A172 (cell line): ENCODE results near the gene SMURF1. TPM values are rescaled to one million over a fixed set of nuclear protein-coding genes. Genes with fewer than 3 reads are reported as not detected.

ENCODE experiments used
- DNase-seq: peaks from one replicate; pipeline ENCODE4 v3.0.0-alpha.2; 2015; ENCODE audit warnings: low spot score
- total RNA-seq: library from RNA; depleted of rRNA; stranded (reverse); fragments of >200 nt; shearing (Covaris generic); gene quantifications from 2 replicates; pipeline ENCODE4 v1.2.3, GENCODE V29; 2014

Gene SMURF1
- total RNA-seq, 1 experiment from 2014 or later, result 20.0 TPM

DNA sequence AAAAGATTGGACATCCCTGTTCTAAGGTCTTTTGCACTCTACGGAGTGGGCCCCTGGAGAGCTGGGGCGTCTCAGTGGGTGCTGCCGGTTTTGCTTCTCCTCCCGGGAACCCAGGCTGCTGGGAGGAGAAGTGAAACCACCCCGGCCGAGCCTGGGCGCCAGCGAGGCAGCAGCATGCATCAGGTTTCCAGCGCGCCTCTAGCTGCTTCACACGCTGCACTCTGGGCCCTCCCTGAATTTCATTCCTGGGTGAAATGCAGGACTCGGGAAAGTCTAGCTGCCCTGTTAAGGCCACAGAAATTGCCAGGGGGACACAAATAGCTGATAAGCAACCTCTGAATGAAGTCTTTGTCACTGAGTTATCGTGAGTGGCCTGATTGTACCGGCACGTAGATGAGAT, 138.1 kb downstream of the SMURF1 start:
- DNase-seq, result no peak

DNA sequence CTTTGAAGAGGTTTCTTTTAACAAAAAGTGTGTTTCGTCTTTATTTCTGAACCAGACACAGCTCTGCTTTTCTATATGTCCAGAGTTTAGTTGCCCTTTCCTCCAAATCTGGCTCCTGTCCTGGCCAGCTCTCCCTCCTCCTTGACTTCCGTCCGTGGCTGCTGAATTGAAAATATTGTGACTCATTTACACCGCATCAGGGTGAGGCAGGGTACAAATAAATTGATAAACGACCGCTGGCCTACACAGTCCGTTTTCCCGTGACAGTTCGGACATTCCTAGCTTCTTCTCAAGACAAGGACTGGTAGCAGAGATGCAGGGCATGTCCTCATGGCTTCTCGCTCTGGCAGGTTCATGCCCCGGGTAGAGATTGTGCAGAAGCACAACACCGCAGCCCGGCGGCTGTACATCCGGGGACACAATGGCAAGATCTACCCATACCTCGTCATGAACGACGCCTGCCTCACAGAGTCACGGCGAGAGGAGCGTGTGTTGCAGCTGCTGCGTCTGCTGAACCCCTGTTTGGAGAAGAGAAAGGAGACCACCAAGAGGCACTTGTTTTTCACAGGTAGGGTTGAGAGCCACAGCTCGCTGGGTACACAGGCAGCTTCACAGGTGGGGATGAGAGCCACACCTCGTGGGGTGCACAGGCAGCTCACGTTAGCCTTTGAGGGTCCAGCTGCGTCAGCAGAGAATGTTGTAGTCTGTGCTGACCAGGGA, 139.0 kb downstream of the SMURF1 start:
- no peak for DNase-seq

DNA sequence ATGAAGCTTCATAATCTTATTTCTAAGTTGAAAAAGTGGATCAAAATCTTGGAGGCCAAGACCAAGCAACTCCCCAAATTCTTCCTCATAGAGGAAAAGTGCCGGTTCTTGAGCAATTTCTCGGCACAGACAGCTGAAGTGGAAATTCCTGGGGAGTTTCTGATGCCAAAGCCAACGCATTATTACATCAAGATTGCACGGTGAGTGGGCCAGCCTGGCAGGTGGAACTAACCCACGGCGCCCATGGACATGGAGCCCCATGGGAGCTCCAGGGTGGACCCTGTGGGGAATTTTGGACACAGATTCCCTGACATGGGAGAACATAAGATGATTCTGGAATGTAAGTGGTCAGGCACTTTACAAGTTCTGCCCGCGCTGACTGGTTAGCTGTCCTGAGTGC, 139.7 kb downstream of the SMURF1 start:
- DNase-seq, result no peak

DNA sequence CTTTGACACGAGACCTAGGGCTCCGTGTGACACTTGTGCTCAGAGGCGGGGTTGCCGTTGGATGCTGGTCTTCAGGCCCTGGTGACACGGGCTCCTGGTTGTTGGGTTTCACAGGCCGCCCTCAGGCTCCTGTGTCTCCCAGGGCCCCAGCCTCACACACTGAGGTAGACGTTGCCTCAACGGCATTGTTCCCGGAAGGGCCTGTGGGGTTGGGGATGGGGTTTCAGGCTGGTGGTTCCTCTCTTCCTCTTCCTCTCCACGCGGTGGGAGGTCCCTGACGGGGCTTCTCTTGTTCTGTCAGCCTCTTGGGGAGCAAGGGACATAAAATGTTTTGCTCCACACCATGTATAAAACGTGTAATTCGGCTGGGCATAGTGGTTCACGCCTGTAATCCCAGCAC, 140.5 kb downstream of the SMURF1 start:
- no peak for DNase-seq

DNA sequence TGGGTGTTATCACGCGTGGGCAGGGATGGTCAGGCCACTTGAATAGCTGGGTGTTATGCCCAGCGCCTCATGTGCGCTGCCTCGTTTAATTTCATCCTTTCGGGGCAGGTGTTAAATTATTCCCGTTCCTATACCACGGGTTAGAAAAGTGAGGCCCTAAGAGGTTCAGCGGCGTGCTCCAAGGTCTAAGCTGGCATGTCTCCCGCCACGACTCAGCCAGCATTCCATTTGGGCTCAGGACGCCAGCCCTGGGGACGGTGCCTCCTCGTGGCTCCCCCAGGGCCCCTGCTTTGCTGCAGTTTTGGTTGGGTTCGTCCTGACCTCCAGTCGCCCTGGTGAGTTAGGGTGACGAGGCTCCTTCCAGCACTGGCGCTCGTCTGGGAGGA, 141.1 kb downstream of the SMURF1 start:
- DNase-seq, result no peak

DNA sequence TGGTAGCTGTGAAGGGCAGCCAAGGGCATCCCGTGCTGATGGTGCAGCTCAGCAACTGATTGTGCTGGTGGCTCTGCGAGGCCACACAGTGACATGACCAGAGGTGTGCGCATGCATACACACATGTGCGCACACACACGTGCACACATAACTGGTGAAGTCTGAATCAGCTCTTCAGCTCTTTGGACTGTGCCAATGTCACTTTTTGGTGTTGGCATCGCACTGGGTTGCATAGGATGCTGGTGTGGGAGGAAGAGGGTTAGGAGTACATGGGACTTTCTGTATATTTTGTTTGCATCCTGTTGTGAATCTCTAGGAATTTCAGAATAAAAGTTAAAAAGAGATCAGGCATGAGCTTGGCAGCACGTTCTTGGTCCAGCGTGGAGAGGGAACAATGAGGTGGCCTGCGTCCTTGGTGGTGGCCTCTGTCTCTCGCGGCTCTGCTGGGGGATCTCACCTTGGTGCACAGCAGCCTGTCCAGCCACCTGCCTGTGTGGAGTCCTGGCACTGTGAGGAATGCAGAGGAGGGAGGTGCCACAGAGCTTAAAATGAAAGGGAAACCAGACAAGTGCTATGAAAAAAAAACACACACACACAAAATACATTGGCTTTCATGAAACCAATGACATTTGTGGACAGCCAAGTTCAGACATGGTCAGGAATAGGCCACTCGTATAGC, 141.6 kb downstream of the SMURF1 start:
- DNase-seq, result no peak

DNA sequence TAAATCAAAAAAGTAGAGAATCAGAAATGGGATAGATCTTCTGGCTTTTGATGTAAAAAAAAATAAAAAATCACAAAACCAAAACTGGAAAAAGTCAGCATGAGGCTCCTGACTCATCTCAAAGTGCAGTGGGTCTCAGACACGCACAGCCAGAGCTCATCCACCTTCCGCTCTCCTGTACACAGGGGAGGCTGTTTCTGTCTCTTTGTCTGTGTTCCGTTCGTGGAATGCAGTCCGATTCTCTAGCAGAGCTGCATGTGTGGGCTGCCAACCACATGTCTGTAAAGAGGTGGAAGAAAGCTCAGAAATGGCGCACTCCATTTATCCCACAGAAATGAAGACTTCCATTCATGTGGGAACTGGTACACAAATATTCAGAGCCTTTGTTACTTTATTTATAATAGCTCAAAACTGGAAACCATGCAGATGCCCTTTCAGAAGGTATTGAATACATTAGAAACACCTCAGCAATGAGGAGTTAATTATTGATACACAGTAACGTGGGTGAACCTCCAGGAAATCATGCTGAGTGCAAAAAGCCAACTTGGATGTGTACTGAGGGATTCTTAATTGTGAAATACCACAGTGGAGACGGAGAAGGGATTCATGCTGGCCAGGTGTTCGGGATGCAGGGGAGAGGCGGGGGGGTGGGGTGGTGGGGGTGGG, 142.3 kb downstream of the SMURF1 start:
- no peak for DNase-seq

DNA sequence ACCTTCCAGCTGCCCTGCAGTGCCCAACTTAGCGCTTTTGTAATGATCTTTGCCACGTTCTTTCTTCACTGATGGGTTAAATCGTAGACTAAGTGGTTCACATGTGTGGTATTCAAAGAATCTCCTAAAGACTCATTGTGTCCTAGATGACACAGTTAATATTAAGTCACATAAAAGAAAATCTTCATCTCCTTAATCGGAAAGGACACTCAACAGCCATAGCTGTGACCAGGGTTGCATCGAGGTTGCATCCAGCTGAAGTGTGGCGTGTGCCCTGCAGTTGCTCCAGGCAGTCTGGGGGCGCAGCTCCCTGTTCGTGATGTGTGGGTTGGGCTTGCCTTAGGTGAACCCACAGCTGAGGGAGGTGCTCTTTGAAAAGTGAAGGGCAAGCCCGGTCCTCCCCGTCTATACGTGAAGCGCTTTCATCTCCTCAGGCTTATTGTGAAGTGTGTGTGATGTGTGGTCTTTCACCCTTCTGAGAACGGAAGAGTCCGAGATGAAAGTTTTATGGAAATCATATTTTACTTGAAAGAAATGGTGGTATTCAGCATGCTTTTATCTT, 142.9 kb downstream of the SMURF1 start:
- DNase-seq, result no peak

DNA sequence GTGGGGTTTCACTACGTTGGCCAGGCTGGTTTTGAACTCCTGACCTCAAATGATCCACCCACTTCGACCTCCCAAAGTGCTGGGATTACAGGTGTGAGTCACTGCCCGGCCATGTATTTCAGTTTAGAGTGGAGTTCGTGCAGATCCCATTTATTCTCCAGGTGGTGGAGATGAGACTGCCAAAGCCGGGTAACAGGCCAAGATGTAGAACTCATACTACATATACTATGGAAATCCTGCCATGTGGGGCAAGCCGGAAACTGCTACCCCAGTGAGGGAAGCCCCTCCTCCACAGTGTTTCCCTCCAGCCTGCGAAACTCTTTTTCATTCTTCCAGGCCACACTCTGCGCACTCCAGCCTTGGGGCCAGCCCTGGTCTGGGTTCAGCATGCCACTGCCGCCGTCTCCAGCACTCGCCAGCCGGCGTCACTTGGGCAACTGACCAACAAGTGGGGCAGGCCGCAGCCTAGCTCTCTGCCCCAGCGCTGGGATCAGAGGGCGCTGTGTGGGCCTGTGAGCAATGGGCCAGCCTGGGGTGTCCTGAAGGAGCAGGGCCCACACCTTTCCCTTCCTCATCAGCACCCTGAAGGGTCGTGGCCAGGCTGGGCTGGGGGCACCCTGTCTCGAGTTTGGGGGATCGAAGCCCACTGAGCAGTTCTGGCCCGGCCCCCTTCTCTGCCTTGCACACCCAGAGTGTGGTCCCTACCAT, 143.6 kb downstream of the SMURF1 start:
- DNase-seq, result no peak

DNA sequence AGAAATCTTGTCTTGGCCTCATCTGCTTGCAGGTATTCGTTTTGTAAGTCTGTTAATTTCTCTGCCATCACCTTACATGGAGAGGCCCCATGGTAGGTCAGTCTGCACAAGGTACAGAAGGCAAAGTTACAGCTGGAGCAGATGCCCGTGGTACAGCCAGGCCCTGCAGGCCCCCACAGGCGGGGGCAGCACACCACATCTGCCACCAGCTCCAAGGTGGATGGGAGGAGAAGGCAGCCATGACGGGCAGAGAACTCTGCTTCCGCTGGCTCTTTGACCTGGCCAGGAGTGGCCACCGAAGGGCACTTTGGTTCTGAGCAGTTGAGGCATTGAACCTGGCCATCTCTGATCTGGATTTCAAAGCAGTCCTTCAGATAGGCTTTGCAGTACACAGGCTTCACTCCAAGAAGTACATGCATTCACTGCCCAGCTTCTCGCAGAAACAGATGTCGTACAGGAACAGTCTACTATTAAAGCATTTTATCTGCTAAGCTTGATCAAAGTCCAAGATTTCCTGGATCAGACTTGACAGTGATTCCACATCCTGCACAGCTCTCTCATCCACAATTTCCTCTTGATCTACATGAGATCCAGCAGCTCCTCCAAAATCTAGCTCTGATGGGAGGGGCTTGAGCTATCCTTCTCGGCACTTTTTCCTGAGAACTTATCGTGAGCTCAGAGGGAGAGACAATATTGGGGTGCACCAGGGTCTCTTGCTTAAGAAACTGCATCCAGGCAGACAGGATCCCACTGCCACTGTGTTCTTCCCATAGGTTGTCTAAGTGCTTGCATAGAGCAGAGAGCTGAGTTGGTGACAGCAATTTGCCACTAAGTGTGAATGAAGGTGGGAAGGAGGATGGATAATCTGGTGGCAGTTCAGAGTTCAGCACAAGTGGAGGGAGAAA, 144.8 kb downstream of the SMURF1 start:
- no peak for DNase-seq

DNA sequence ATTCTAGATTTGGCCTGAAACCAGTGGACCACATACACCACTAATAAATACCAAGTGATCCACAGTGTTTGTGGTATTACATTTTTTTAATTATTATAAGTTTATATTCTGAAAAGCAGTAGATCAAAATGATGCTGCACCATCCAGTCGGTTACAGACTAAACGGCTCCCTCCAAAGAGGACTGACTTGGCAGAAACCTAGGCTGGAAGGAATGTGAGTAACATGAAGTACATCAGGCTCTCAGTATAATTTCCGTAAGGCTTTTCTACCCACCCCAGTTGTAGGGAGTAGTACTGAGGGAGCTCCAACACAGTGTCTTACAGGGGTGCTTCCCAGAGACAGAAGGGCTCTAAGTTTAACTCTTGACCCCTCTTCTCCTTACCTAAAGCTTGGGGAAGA, 146.1 kb downstream of the SMURF1 start:
- no peak for DNase-seq

DNA sequence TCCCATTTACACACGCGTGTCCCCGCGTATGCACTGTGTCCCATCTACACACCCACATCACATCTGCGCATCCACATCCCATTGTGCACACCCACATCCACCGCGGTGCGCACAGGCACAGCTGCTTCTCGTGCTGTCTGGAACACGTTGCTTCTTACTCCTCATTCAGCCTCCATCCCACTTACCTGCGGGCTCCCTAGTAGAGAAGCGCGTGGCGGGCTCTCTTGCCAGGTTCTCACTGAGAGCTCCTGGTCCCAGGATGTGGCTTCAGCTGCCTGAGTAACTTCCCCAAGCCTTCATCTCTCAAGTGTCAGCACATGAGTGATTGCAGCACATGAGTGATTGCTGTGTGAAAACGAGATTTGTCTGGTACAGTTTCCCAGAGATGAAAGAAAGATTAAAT, 147.8 kb downstream of the SMURF1 start:
- no peak for DNase-seq

DNA sequence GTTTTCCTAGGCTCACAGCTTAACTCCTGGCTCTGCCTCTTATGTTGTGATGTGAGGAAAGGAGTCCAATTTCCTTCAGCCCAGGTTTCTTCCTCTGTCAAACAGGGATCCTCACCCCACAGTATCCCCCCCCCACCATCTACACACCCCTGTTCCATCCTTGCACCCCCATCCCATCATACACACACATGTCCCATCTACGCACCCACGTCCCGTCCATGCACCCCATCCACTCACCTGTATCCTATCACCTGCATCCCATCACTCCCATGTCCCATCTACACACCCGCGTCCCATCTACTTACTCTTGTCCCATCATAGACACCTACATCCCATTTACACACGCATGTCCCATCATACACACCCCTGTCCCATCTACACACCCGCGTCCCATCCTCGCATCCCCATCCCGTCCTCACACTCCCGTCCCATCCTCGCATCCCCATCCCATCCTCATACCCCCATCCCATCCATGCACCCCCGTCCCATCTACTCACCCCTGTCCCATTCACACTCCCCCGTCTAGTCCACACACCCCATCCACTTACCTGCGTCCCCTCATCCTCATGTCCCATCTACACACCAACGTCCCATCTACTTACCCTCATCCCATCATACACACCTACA, 148.3 kb downstream of the SMURF1 start:
- no peak for DNase-seq

DNA sequence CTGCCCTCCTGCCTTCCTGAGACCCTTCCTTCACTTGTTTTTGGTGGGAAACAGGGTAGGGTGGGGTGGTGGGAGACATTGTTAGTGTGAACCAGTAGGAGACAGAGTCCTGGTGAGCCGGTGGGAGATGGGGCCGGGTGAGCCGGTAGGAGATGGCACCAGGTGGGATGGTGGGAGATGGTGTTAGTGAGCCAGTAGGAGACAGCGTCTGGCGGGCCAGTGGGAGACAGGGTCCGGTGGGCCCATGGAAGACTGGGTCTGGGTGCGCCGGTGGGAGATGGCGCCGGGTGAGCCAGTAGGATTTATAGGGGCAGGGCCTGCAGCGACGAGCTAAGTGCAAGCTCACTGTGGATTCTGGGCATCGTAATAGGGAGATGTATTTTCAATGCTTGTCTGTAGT, 148.8 kb downstream of the SMURF1 start:
- DNase-seq, result no peak

DNA sequence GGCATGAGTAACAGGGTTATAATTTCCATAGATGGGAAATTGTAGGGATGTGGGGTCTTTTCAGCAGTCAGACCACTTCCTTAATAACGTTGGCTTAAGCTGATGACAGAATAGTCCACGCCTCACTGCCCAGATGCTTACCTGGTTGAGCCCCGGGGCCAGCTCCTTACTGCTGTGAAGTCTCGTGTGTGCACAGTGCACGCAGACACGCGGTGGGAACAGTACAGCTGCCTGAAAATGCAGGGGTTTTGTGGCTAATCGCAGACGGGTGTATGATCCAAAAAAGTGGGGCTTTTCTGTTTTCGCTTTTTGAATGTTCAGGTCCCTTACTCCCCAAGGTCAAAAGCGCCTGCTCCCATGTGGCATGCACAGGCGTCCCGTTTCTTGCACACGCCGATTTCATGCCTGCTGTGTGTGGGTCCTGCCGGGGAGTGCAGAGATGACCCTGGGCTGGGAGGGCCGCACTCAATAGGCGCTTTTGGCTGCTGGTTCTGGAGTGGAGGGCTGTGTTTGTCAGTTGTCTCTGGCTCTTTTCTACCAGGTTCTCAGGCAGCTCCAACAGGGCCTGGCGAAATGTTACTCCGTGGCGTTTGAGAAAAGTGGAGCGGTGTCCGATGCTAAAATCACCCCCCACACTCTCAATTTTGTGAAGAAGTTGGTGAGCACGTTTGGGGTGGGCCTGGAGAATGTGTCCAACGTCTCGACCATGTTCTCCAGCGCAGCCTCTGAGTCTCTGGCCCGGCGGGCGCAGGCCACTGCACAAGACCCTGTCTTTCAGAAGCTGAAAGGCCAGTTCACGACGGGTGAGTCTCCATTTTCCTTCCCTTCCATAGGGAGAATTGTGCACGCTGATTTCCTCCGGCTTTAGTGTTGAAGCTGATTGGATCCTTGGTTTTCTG, 149.6 kb downstream of the SMURF1 start:
- no peak for DNase-seq

DNA sequence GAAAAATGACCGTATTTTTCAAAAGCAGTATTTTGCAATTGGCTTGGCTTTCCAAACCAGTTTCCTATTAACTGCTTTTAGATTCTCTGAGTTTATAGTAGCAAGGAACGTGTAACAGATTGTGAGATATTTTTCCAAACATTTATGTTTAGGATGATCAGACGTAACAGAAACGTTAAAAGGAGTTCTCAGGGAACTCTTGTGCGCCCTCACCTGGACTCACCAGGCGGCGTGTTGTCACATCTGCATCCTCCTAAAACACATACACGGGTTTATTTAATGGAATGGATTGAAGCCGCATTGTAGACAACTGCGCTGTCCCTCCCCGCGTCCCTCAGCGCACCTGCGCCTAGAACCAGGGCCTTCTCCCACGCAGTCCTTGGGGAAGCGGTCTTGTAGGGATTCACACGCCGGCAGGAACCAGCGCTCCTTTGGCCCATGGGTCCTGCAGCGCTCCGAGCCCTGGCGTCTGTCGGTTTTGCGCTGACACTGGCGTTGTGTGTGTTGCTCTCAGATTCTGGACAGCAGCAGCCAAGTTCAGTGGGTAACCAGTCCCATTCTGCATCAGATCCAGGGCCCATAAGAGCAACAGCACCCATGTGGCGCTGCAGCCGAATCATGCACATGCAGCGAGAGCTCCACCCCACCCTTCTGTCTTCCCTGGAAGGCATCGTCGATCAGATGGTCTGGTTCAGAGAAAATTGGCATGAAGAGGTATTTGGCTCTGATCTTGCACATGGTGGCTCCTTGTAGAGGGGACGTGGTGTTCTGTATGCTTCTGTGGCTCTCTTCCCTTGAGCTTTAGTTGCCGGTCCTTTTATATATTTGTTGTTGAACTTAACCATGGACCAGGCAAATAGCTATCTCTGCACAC, 150.6 kb downstream of the SMURF1 start:
- DNase-seq, result no peak

DNA sequence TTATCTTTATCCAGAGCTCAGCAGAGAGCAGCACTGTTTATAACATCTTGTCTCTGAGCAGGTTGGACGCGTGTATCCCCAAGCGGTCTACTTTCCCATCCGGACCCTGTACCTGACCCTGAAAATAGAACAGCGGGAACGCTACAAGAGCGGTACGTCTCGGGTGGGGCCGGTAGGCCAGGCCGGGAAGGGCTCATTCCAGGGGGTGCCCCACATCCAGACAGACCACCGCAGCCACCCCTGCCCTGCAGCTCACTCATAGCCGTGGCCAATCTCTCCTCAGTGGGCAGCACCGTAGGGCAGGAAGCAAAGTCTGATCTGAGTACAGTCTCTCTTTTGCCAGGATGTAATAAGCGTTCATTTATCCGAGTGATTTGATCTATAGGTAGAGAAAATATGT, 151.8 kb downstream of the SMURF1 start:
- DNase-seq, result no peak

DNA sequence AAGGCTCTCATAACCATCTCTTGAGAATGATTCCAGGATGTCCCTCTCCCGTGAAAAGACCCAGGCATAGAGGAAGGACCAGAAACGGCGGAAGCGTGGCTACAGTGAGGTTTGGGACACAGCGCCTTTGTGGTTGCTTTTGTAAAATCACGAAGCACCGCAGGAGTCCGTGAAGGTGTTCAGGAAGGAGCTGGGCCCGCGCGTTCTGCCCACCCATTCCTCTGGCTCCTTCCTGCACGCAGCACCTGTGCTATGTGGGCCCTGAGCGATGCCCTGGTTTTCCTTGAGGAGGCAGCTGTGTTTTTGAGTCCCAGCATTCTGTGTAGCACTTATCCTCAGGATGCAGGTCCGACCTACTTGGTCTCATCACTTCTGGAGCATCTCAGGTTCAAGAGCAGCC, 152.8 kb downstream of the SMURF1 start:
- no peak for DNase-seq

DNA sequence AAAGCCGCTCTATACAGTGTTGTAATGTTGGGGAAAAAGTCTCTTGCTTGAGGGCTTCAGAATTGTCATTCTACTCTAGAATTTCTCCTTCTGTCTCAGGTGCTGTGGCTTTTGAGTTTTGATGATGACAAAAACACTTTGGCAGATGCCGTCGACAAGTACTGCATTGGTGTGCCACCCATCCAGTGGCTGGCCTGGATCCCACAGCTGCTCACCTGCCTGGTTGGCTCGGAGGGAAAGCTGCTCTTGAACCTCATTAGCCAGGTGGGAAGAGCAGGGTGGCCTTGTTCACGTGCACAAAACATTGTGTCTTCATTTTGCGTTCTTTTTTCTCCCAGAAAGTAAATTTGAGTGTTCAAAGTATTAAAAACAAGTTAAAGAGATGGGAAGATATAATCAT, 153.6 kb downstream of the SMURF1 start:
- no peak for DNase-seq
